A549 (cell line): Measurements from ENCODE around the gene ATP6V0A1. TPM values are rescaled to one million over a fixed set of nuclear protein-coding genes. Genes with fewer than 3 reads are reported as not detected.

Experiments used
- ATAC-seq, 2 experiments: fragments of 200-7000 bp in 1 of 2; fragments of >200 bp in 1 of 2; cut with Nextera tagmentation in 1 of 2; cut with Tn5 transposase in 1 of 2; 3 replicates each; pipeline versions ENCODE4 v1.8.0 to v1.9.1; 2018 to 2020; ENCODE audit warnings: mild to moderate bottlenecking in 1 of 2, moderate library complexity in 1 of 2
- CTCF ChIA-PET: fragments of 300-600 bp; sonication (Branson Sonifier 250); formaldehyde crosslinking; extraction: SDS; loops from one replicate; lab custom pipeline; 2021; ENCODE audit warnings: antibody characterized with exemption, inconsistent platforms; lab: Yijun Ruan, JAX
- POLR2A ChIA-PET: fragments of 350-600 bp; formaldehyde crosslinking; extraction: SDS; loops from one replicate; lab custom pipeline; 2021; ENCODE audit warnings: antibody characterized with exemption, inconsistent platforms; lab: Yijun Ruan, JAX
- DNase-seq, 2 experiments: peaks; one replicate each; pipeline versions ENCODE4 v3.0.0 to v3.0.0-alpha.2; 2011 to 2016; ENCODE audit warnings: low read depth in 1 of 2, low spot score in 1 of 2
- FAIRE-seq: peaks from 2 replicates; lab custom pipeline; 2011; peaks lifted over from hg19 to GRCh38; lab: Jason Lieb, UNC
- H3K27ac ChIP-seq, 2 experiments: fragments of >200 bp; sonication (Bioruptor Twin); formaldehyde crosslinking; 3 replicates each; pipeline ENCODE4 v1.5.1; 2016 to 2017
- H3K4me1 ChIP-seq: fragments of >200 bp; sonication (Bioruptor Twin); formaldehyde crosslinking; 3 replicates; pipeline ENCODE4 v1.6.1; 2016
- H3K4me2 ChIP-seq: fragments of >200 bp; sonication (Bioruptor Twin); formaldehyde crosslinking; 3 replicates; pipeline ENCODE4 v1.6.1; 2016
- H3K4me3 ChIP-seq: fragments of >200 bp; sonication (Bioruptor Twin); formaldehyde crosslinking; 3 replicates; pipeline ENCODE4 v1.5.1; 2016
- H3K9me3 ChIP-seq: fragments of >200 bp; sonication (Bioruptor Twin); formaldehyde crosslinking; 3 replicates; pipeline ENCODE4 v1.6.1; 2016
- JUN ChIP-seq, 2 experiments: fragments of >200 bp; sonication (Bioruptor Twin); formaldehyde crosslinking; IDR thresholded peaks; 2 replicates in 1 of 2; 3 replicates in 1 of 2; pipeline ENCODE4 v1.6.1; 2016 to 2017
- KDM1A ChIP-seq: fragments of 200-600 bp; sonication (generic); IDR thresholded peaks from 2 replicates; pipeline ENCODE4 v1.6.1; 2016; ENCODE audit warnings: low read depth, mild to moderate bottlenecking
- POLR2A ChIP-seq: IDR thresholded peaks from 2 replicates; pipeline ENCODE4 v1.6.1; 2012; ENCODE audit warnings: mild to moderate bottlenecking, low read length
- RAD21 ChIP-seq, 2 experiments: fragments of >200 bp in 1 of 2; sonication (Bioruptor Twin) in 1 of 2; formaldehyde crosslinking in 1 of 2; IDR thresholded peaks in 1 of 2; conservative IDR thresholded peaks in 1 of 2; 2 replicates in 1 of 2; 3 replicates in 1 of 2; pipeline ENCODE4 v1.6.1; 2012 to 2018; ENCODE audit warnings: inconsistent platforms in 1 of 2
- SMC3 ChIP-seq: fragments of >200 bp; sonication (Bioruptor Twin); formaldehyde crosslinking; IDR thresholded peaks from 3 replicates; pipeline ENCODE4 v1.6.1; 2018; ENCODE audit warnings: inconsistent platforms
- WGBS: methylation state at CpG from one replicate; pipeline ENCODE4 v1.1.6; 2017; ENCODE audit errors: missing lambda C conversion rate; 5-methylcytosine and 5-hydroxymethylcytosine counted together
- polyA plus RNA-seq, 4 experiments: library from polyadenylated mRNA; depleted of rRNA in 3 of 4; stranded (reverse); fragments of >200 nt; fragmentation: RNase III in 1 of 4; extraction: RNeasy Plus Mini Kit Qiagen cat#74134 plus additional on column Dnase treatment in 1 of 4; gene quantifications; 2 replicates in 3 of 4; 3 replicates in 1 of 4; pipeline ENCODE4 v1.2.3, GENCODE V29; 2011 to 2017
- TF ChIP-seq, protein P1 (sequence below): fragments of 200-600 bp; sonication (generic); IDR thresholded peaks from 2 replicates; pipeline ENCODE4 v1.6.1; 2016; ENCODE audit warnings: antibody characterized with exemption, mild to moderate bottlenecking, moderate library complexity
- TF ChIP-seq, protein P2 (sequence below): fragments of >200 bp; sonication (Bioruptor Twin); formaldehyde crosslinking; IDR thresholded peaks from 2 replicates; pipeline ENCODE4 v1.6.1; 2016
- TF ChIP-seq, protein P3 (sequence below): IDR thresholded peaks from 2 replicates; pipeline ENCODE4 v1.6.1; 2012
- TF ChIP-seq, protein P4 (sequence below): IDR thresholded peaks from 2 replicates; pipeline ENCODE4 v1.6.1; 2012
- TF ChIP-seq, protein P5 (sequence below): fragments of >200 bp; sonication (Bioruptor Twin); formaldehyde crosslinking; IDR thresholded peaks from 3 replicates; pipeline ENCODE4 v1.5.1; 2016
- TF ChIP-seq, protein P6 (sequence below): IDR thresholded peaks from 2 replicates; pipeline ENCODE4 v1.6.1; 2012; ENCODE audit warnings: low read depth, borderline replicate concordance

The ATP6V0A1 gene
- polyA plus RNA-seq, 2 of the 4 experiments (the other 2 are of a cell fraction): 27.3 to 33.7 TPM

DNA sequence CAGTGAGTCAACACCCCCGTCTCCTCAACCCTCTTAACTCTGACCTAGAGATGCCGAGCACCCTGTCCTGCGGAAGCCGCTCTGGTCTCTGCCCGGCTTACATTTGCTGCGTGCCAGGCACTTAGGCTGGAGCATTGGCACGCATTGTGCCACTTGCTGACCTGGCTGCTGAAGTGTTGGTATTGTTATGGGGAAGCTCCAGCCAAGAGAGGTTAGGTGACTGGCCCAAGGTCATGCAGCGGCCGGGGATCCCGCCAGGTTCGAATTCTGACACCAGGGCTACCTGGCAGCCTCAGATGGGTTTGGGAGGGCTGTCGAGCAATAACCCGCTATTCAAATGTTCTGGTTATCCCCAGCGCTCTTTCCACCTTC is 89.0 kb downstream of the ATP6V0A1 start:
- DNase-seq (no peak), ATAC-seq (peak; percentile 1; a peak in 3 of 6 replicates), FAIRE-seq (no peak)
- ChIA-PET POLR2A (interaction anchor here (0.6 to 1.6 kb wide), 4 partner anchors 11 to 30 kb away, joined by 3 to 22 read pairs (median 8); partner anchors contain the start of genes NAGLU and PSMC3IP), CTCF (interaction anchor here (1.1 to 4.2 kb wide), 13 partner anchors 10 to 688 kb away, joined by 3 to 37 read pairs (median 6); partner anchors contain the start of genes NAGLU and PSMC3IP)
- Histone ChIP-seq H3K9me3 (no peaks in the 10 kb centered on the region), H3K4me2 (peak overlapping the region; percentile 89), H3K4me1 (peaks cover 9% of the 10 kb centered on the region; the same call in 2 of the 3 replicates), H3K4me3 (peak overlapping the region; percentile 51; the same call in 2 of the 3 replicates), H3K27ac (peak overlapping the region; percentile 67 to 83; a peak in 4 of 6 replicates)
- WGBS: 85% methylated on average over 14 of the region's 14 CpGs
- TF ChIP-seq, protein P1, sequence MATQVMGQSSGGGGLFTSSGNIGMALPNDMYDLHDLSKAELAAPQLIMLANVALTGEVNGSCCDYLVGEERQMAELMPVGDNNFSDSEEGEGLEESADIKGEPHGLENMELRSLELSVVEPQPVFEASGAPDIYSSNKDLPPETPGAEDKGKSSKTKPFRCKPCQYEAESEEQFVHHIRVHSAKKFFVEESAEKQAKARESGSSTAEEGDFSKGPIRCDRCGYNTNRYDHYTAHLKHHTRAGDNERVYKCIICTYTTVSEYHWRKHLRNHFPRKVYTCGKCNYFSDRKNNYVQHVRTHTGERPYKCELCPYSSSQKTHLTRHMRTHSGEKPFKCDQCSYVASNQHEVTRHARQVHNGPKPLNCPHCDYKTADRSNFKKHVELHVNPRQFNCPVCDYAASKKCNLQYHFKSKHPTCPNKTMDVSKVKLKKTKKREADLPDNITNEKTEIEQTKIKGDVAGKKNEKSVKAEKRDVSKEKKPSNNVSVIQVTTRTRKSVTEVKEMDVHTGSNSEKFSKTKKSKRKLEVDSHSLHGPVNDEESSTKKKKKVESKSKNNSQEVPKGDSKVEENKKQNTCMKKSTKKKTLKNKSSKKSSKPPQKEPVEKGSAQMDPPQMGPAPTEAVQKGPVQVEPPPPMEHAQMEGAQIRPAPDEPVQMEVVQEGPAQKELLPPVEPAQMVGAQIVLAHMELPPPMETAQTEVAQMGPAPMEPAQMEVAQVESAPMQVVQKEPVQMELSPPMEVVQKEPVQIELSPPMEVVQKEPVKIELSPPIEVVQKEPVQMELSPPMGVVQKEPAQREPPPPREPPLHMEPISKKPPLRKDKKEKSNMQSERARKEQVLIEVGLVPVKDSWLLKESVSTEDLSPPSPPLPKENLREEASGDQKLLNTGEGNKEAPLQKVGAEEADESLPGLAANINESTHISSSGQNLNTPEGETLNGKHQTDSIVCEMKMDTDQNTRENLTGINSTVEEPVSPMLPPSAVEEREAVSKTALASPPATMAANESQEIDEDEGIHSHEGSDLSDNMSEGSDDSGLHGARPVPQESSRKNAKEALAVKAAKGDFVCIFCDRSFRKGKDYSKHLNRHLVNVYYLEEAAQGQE: peak; percentile 16; the same call in 1 of the 2 replicates
- TF ChIP-seq RAD21 (conservative IDR thresholded peaks at IDR 0.05 in 1 of 2, IDR thresholded peaks at IDR 0.05 in 1 of 2): no peak

DNA sequence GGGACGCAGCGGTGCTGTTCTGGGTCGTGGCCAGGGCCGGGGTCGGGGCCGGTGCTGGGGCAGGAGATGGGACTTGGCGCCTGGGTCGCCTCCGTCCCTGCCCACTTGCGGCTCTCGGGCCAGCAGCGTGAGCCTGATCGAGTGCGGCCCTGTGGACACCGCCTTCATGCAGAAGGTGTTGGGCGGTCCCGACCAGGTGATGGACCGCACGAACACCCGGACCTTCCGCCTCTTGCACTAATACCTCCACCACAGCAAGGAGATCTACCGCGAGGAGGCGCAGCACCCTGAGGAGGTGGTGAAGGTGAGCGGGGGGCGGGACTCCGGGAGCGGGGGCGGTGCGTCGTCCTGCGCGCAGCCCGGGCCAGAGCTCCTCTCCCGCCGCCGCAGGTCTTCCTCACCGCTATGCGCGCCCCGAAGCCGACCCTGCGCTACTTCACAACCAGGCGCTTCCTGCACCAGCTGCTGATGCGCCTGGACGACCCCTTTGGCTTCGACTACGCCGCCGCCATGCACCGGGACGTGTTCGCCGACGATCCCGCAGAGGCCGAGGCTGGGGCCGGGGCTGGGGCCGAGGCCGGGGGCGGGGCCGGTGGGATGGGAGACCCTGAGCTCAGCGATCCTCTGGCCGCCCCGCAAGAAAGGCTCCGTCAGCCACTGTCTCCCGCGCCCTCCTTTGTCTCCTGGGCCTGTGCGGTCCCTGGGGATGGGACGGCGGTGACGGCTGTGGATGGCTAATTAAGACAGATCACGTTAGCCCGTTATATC is 89.6 kb downstream of the ATP6V0A1 start:
- DNase-seq (peak; percentile 90 to 96), ATAC-seq (peak; percentile 77 to 92), FAIRE-seq (no peak)
- Histone ChIP-seq H3K4me2 (peak overlapping the region; percentile 89), H3K27ac (peak overlapping the region; percentile 67 to 83), H3K4me3 (peak overlapping the region; percentile 51), H3K9me3 (no peaks in the 10 kb centered on the region), H3K4me1 (peaks cover 12% of the 10 kb centered on the region; the same call in 2 of the 3 replicates)
- ChIA-PET CTCF (interaction anchor here (0.6 to 4.2 kb wide), 26 partner anchors 10 to 688 kb away, joined by 3 to 37 read pairs (median 4); partner anchors contain the start of genes BECN1, NAGLU and PSMC3IP), POLR2A (interaction anchor here (0.6 to 1.6 kb wide), 9 partner anchors 9 to 347 kb away, joined by 3 to 22 read pairs (median 3); partner anchors contain the start of genes NAGLU, PSMC3IP and VPS25)
- TF ChIP-seq, protein P2, sequence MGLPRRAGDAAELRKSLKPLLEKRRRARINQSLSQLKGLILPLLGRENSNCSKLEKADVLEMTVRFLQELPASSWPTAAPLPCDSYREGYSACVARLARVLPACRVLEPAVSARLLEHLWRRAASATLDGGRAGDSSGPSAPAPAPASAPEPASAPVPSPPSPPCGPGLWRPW: no peak
- peak; percentile 56 for TF ChIP-seq POLR2A
- TF ChIP-seq, protein P3, sequence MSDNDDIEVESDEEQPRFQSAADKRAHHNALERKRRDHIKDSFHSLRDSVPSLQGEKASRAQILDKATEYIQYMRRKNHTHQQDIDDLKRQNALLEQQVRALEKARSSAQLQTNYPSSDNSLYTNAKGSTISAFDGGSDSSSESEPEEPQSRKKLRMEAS: peak; percentile 74
- peak; percentile 70 for TF ChIP-seq SMC3
- TF ChIP-seq, protein P4, sequence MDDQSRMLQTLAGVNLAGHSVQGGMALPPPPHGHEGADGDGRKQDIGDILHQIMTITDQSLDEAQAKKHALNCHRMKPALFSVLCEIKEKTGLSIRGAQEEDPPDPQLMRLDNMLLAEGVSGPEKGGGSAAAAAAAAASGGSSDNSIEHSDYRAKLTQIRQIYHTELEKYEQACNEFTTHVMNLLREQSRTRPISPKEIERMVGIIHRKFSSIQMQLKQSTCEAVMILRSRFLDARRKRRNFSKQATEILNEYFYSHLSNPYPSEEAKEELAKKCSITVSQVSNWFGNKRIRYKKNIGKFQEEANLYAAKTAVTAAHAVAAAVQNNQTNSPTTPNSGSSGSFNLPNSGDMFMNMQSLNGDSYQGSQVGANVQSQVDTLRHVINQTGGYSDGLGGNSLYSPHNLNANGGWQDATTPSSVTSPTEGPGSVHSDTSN: peak; percentile 13
- peak in 1 of 2 experiments; percentile 72; a peak in 2 of 5 replicates for TF ChIP-seq JUN (IDR thresholded peaks at IDR 0.05)
- TF ChIP-seq, protein P5, sequence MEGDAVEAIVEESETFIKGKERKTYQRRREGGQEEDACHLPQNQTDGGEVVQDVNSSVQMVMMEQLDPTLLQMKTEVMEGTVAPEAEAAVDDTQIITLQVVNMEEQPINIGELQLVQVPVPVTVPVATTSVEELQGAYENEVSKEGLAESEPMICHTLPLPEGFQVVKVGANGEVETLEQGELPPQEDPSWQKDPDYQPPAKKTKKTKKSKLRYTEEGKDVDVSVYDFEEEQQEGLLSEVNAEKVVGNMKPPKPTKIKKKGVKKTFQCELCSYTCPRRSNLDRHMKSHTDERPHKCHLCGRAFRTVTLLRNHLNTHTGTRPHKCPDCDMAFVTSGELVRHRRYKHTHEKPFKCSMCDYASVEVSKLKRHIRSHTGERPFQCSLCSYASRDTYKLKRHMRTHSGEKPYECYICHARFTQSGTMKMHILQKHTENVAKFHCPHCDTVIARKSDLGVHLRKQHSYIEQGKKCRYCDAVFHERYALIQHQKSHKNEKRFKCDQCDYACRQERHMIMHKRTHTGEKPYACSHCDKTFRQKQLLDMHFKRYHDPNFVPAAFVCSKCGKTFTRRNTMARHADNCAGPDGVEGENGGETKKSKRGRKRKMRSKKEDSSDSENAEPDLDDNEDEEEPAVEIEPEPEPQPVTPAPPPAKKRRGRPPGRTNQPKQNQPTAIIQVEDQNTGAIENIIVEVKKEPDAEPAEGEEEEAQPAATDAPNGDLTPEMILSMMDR: peak; percentile 78
- TF ChIP-seq RAD21 (conservative IDR thresholded peaks at IDR 0.05 in 1 of 2, IDR thresholded peaks at IDR 0.05 in 1 of 2): peak; percentile 57 to 62; a peak in 4 of 5 replicates
- no peak for TF ChIP-seq KDM1A
- TF ChIP-seq, protein P6, sequence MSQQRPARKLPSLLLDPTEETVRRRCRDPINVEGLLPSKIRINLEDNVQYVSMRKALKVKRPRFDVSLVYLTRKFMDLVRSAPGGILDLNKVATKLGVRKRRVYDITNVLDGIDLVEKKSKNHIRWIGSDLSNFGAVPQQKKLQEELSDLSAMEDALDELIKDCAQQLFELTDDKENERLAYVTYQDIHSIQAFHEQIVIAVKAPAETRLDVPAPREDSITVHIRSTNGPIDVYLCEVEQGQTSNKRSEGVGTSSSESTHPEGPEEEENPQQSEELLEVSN: peak; percentile 68
- 14% methylated on average over 30 of the region's 74 CpGs for WGBS
